ENCODE results near the gene KCNMB4. TPM values are rescaled to one million over a fixed set of nuclear protein-coding genes. Genes with fewer than 3 reads are reported as not detected.

KCNMB4 gene
- total RNA-seq, 1 experiment from 2014 or later: 0.13 TPM

DNA sequence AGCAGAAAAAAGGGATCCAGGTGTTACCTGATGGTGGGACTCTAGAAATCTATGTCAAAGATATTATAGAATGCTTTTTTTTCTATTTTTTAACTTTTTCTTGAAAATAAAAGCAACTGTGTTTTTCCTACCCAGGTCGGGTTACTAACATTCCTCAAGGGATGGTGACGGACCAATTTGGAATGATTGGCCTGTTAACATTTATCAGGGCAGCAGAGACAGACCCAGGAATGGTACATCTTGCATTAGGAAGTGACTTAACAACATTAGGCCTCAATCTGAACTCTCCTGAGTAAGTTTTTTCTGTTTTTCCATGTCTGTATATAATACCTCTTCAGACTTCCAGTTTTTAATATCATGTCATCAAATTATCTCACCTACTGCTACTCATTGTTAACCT is 27.6 kb upstream of the KCNMB4 start:
- CTCF ChIA-PET: no interaction called here

DNA sequence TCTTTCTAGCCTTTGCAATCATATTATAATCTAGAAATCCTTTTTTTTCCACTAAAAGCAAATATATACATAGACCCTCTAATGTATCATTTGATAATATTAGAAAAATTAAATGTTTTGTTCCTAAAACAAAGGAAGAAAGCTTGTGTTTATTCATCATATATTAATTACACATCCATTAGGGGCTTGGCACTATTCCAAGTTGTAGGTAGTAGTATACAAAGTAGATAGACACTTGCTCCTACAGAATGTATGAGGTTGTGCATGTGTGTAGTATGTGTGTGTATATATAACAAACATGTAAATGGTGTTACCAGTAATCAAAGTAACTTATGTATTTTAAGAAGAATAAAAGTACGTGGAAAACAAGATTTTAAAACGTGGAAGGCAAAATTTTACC is 15.0 kb upstream of the KCNMB4 start:
- in situ Hi-C loops (cut with HindIII; ENCODE audit: low pct_unique_long_range_greater_than_20kb, low sequenced_read_pairs): no loop called here
- no peak overlapping the region for H3K4me3 ChIP-seq (ENCODE audit: low read depth in 2 of 2, low read length in 2 of 2)
- no peak overlapping the region for H3K27ac ChIP-seq (ENCODE audit: low read length)
- ChIA-PET POLR2A (no interaction called here), CTCF (no interaction called here)
- no TSS peak for BruUV-seq (replicated peaks)
- intact Hi-C loops (cut with micrococcal nuclease; ENCODE audit: unreplicated experiment): no loop called here
- peaks cover 17% of the 10 kb centered on the region for H3K36me3 ChIP-seq (ENCODE audit: control insufficient read depth, insufficient read depth, low read length)
- TF ChIP-seq SIN3A (IDR thresholded peaks at IDR 0.05; ENCODE audit: borderline replicate concordance, insufficient read depth, low read depth, low read length) (no peak), POLR2AphosphoS5 (IDR thresholded peaks at IDR 0.05; ENCODE audit: low read depth, low read length) (no peak), TCF7L2 (IDR thresholded peaks at IDR 0.05; ENCODE audit: low read depth, low read length) (no peak)
- TF ChIP-seq, protein P1, sequence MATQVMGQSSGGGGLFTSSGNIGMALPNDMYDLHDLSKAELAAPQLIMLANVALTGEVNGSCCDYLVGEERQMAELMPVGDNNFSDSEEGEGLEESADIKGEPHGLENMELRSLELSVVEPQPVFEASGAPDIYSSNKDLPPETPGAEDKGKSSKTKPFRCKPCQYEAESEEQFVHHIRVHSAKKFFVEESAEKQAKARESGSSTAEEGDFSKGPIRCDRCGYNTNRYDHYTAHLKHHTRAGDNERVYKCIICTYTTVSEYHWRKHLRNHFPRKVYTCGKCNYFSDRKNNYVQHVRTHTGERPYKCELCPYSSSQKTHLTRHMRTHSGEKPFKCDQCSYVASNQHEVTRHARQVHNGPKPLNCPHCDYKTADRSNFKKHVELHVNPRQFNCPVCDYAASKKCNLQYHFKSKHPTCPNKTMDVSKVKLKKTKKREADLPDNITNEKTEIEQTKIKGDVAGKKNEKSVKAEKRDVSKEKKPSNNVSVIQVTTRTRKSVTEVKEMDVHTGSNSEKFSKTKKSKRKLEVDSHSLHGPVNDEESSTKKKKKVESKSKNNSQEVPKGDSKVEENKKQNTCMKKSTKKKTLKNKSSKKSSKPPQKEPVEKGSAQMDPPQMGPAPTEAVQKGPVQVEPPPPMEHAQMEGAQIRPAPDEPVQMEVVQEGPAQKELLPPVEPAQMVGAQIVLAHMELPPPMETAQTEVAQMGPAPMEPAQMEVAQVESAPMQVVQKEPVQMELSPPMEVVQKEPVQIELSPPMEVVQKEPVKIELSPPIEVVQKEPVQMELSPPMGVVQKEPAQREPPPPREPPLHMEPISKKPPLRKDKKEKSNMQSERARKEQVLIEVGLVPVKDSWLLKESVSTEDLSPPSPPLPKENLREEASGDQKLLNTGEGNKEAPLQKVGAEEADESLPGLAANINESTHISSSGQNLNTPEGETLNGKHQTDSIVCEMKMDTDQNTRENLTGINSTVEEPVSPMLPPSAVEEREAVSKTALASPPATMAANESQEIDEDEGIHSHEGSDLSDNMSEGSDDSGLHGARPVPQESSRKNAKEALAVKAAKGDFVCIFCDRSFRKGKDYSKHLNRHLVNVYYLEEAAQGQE (IDR thresholded peaks at IDR 0.05; ENCODE audit: insufficient read depth in 1 of 2, low read depth in 2 of 2, low read length in 1 of 2): no peak
- TF ChIP-seq, protein P2, sequence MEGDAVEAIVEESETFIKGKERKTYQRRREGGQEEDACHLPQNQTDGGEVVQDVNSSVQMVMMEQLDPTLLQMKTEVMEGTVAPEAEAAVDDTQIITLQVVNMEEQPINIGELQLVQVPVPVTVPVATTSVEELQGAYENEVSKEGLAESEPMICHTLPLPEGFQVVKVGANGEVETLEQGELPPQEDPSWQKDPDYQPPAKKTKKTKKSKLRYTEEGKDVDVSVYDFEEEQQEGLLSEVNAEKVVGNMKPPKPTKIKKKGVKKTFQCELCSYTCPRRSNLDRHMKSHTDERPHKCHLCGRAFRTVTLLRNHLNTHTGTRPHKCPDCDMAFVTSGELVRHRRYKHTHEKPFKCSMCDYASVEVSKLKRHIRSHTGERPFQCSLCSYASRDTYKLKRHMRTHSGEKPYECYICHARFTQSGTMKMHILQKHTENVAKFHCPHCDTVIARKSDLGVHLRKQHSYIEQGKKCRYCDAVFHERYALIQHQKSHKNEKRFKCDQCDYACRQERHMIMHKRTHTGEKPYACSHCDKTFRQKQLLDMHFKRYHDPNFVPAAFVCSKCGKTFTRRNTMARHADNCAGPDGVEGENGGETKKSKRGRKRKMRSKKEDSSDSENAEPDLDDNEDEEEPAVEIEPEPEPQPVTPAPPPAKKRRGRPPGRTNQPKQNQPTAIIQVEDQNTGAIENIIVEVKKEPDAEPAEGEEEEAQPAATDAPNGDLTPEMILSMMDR (IDR thresholded peaks at IDR 0.05): no peak
- H3K4me1 ChIP-seq (ENCODE audit: control insufficient read depth, insufficient read depth, low read length): no peaks in the 10 kb centered on the region
- H3K9me3 ChIP-seq (ENCODE audit: control insufficient read depth, insufficient read depth, low read depth, low read length): no peaks in the 10 kb centered on the region
- no peaks in the 10 kb centered on the region for H3K27me3 ChIP-seq (ENCODE audit: control insufficient read depth, insufficient read depth, low read length)
- DNase-seq (ENCODE audit: low read depth, low spot score) (no peak), ATAC-seq (no peak)

More for the DNA sequence above, 27.6 kb upstream of the KCNMB4 start:
- POLR2A ChIA-PET: no interaction called here
- Histone ChIP-seq H3K27me3 (ENCODE audit: control insufficient read depth, insufficient read depth, low read length) (no peaks in the 10 kb centered on the region), H3K36me3 (ENCODE audit: control insufficient read depth, insufficient read depth, low read length) (peaks cover 48% of the 10 kb centered on the region), H3K4me3 (ENCODE audit: low read depth in 2 of 2, low read length in 2 of 2) (no peak overlapping the region), H3K4me1 (ENCODE audit: control insufficient read depth, insufficient read depth, low read length) (no peaks in the 10 kb centered on the region), H3K9me3 (ENCODE audit: control insufficient read depth, insufficient read depth, low read depth, low read length) (no peaks in the 10 kb centered on the region), H3K27ac (ENCODE audit: low read length) (no peak overlapping the region)
- TF ChIP-seq, protein P1 (IDR thresholded peaks at IDR 0.05; ENCODE audit: insufficient read depth in 1 of 2, low read depth in 2 of 2, low read length in 1 of 2): no peak
- TF ChIP-seq TCF7L2 (IDR thresholded peaks at IDR 0.05; ENCODE audit: low read depth, low read length) (no peak), SIN3A (IDR thresholded peaks at IDR 0.05; ENCODE audit: borderline replicate concordance, insufficient read depth, low read depth, low read length) (no peak), POLR2AphosphoS5 (IDR thresholded peaks at IDR 0.05; ENCODE audit: low read depth, low read length) (no peak)
- TF ChIP-seq, protein P2 (IDR thresholded peaks at IDR 0.05): no peak
- in situ Hi-C loops (cut with HindIII; ENCODE audit: low pct_unique_long_range_greater_than_20kb, low sequenced_read_pairs): no loop called here
- intact Hi-C loops (cut with micrococcal nuclease; ENCODE audit: unreplicated experiment): no loop called here
- ATAC-seq (no peak), DNase-seq (ENCODE audit: low read depth, low spot score) (no peak)
- BruUV-seq (replicated peaks): no TSS peak
